PC-9 (cell line): ENCODE results near the gene TMEM266.

Experiments
- EZH2 ChIP-seq: fragments of 200-600 bp; sonication (generic); IDR thresholded peaks from 2 replicates; pipeline ENCODE4 v1.8.0; 2017; ENCODE audit warnings: antibody characterized with exemption, low read depth
- TF ChIP-seq, protein P1 (sequence below): fragments of 200-600 bp; sonication (generic); conservative IDR thresholded peaks from 2 replicates; pipeline ENCODE4 v1.6.1; 2017; ENCODE audit warnings: mixed run types, antibody characterized with exemption, mild to moderate bottlenecking, moderate library complexity

DNA sequence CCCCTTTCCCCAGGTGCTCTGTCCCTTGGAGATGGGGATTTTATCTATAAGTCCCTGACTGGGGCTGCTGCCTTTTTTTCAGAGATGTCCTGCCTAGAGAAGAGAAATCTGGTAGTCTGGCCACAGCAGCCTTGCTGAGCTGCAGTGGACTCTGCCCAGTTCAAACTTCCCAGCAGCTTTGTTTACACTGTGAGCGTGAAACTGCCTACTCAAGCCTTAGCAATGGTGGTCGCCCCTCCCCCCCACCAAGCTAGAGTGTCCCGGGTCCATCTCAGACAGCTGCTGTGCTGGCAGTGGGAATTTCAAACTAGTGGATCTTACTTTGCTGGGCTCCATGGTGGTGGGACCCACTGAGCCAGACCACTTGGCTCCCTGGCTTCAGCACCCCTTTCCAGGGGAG lies 38.9 kb downstream of the TMEM266 start:
- TF ChIP-seq, protein P1, sequence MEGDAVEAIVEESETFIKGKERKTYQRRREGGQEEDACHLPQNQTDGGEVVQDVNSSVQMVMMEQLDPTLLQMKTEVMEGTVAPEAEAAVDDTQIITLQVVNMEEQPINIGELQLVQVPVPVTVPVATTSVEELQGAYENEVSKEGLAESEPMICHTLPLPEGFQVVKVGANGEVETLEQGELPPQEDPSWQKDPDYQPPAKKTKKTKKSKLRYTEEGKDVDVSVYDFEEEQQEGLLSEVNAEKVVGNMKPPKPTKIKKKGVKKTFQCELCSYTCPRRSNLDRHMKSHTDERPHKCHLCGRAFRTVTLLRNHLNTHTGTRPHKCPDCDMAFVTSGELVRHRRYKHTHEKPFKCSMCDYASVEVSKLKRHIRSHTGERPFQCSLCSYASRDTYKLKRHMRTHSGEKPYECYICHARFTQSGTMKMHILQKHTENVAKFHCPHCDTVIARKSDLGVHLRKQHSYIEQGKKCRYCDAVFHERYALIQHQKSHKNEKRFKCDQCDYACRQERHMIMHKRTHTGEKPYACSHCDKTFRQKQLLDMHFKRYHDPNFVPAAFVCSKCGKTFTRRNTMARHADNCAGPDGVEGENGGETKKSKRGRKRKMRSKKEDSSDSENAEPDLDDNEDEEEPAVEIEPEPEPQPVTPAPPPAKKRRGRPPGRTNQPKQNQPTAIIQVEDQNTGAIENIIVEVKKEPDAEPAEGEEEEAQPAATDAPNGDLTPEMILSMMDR = no peak
- TF ChIP-seq EZH2 = no peak
